GM13976 (cell line): ENCODE measurements around the gene YJU2.
A peak's percentile ranks its signal among the peaks of the same experiment; 100 is the strongest.

ENCODE experiments used
- DNase-seq: peaks from one replicate; pipeline ENCODE4 v3.0.0; 2012; ENCODE audit warnings: low spot score
- CTCF ChIP-seq: IDR thresholded peaks from 2 replicates; pipeline ENCODE4 v1.5.1; 2012; ENCODE audit warnings: borderline replicate concordance, mild to moderate bottlenecking; ENCODE audit not compliant: insufficient read depth; ENCODE audit errors: extremely low read depth, missing control alignments, control extremely low read depth
- in situ Hi-C: fragments of 300-500 bp; cut with MboI; formaldehyde crosslinking; loops from one replicate; pipeline ENCODE4 v1.12.0; 2022; ENCODE audit warnings: low sequenced_read_pairs, mixed read lengths, inconsistent platforms; ENCODE audit not compliant: unreplicated experiment

The YJU2 gene

GRCh38 chr19:4291184-4291732, 44.4 kb downstream of the YJU2 start:
- DNase-seq: no peak
- in situ Hi-C loops: no loop called here
- no peak for TF ChIP-seq CTCF

- in situ Hi-C loops: no loop called here
- DNase-seq: no peak
- TF ChIP-seq CTCF: no peak
These were observed 45.6 kb downstream of the YJU2 start for GRCh38 chr19:4292515-4292914.

DNA sequence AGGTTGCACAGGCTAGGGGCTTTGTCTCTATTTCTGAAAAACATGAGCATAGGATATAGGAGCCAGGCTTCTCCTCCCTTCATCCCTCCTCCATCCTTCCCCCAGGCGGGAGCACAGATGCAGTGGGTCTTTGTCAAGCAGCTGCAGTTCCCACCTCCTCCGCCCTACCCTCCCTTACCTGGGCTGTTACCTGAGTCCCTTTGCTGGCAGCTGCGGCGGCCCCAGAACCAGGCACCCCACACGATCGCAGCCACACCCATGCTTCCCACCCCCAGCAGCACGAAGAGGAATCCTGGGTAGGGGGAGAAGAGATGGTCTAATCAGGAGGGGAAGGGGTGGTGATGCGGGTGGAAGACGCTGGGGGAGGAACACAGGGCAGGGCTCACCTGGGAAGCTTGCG, 47.5 kb downstream of the YJU2 start:
- in situ Hi-C loops: no loop called here
- no peak for DNase-seq
- no peak for TF ChIP-seq CTCF

- in situ Hi-C loops: no loop called here
- peak; percentile 32 for DNase-seq
- no peak for TF ChIP-seq CTCF
These were observed 49.3 kb downstream of the YJU2 start for GRCh38 chr19:4295972-4296771.

DNA sequence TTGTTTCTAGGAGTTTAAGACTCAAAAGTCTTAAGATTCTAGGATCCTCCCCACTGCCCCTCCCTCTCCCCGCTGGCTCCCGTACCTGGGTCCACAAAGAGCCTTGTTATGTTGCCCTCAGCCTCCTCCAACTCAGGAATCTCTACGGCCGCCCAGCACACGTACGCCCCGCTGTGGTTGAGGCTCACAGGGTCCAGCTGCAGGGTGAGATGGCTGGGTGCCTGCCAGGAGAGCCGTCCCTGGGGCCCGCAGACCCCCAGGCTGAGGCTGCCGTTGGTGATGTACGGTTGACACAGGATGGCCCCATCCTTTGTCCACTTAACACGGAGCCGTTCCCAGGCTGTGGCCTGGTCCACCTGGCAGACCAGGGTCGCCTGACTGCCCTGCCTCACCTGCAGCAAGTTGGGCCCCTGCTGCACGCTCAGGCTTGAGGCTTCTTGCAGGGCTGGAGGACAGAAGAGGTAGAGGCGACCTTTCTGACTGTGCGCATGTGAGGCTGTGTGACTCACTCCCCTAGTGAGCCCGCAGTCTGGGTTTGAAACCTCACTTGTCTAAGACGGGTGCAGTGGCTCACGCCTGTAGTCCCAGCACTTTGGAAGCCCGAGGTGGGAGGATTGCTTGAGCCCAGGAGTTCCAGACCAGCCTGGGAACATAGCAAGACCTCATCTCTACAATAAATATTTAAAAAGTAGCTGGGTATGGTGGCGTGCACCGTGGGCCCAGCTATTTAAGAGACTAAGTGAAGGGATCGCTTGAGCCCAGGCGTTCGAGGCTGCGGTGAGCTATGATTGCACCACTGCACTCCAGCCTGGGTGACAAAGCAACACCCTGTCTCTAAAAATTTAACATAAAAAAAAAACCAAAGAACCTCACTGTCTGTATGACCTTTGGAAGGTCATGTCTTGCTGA, 51.3 kb downstream of the YJU2 start:
- no peak for DNase-seq
- in situ Hi-C loops: no loop called here
- no peak for TF ChIP-seq CTCF

DNA sequence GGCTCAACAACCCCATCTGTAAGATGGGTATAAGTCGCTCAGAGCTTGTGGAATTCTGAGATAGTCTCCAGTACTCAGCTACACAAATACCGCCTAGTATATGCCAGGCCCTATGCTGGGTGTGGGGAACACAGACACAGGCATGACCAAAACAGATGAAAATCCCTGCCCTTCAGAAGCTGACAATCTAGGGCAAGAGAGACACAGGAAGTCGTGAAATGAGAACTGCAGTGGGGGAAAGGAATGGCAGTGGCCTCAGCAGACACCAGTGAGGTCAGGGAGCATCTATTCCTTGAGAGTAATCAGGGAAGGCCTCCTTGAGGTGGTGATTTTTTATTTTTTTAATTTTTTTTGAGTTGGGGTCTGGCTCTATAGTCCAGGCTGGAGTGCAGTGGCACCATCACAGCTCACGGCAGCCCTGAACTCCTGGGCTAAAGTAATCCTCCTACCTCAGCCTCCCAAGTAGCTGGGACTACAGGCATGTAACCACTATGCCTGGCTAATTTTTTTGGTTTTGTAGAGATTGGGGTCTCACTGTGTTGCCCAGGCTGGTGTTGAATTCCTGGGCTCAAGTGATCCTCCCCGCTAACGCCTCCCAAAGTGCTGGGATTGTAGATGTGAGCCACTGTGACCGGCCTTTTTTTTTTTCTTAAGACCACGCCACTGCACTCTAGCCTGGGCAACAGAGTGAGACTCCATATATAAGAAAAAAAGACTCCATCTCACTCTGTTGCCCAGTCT, 52.1 kb downstream of the YJU2 start:
- no peak for TF ChIP-seq CTCF
- DNase-seq: no peak
- in situ Hi-C loops: no loop called here
